OCI-LY3 (cell line): ENCODE results near the gene SYT6.

Source experiments
- H2AFZ ChIP-seq: fragments of 200-600, 300-600 bp; shearing (Covaris generic); 2 replicates; pipeline ENCODE4 v1.6.0; 2014; ENCODE audit warnings: antibody characterized with exemption, low read depth, low read length
- H3K27ac ChIP-seq: fragments of 200-600, 300-600 bp; sonication (generic); 2 replicates; pipeline ENCODE4 v1.5.1; 2014; ENCODE audit warnings: mild to moderate bottlenecking, low read length, moderate library complexity, mixed read lengths
- H3K27me3 ChIP-seq: fragments of 200-600, 300-600 bp; sonication (generic); 2 replicates; pipeline ENCODE4 v1.6.1; 2014; ENCODE audit warnings: low read depth, low read length, mixed read lengths
- H3K36me3 ChIP-seq: fragments of 200-600, 300-600 bp; sonication (generic); replicated peaks from 2 replicates; pipeline ENCODE3; 2014; ENCODE audit warnings: low read depth, low read length, mixed read lengths
- H3K4me1 ChIP-seq: fragments of 300-600, 200-600 bp; sonication (generic); 2 replicates; pipeline ENCODE4 v1.6.1; 2014; ENCODE audit warnings: low read length, mixed read lengths
- H3K4me2 ChIP-seq: fragments of 200-600, 300-600 bp; sonication (generic); 2 replicates; pipeline ENCODE4 v1.6.1; 2014; ENCODE audit warnings: low read length, mixed read lengths
- H3K4me3 ChIP-seq: fragments of 300-600, 200-600 bp; sonication (generic); 2 replicates; pipeline ENCODE4 v1.5.1; 2014; ENCODE audit warnings: antibody characterized with exemption, mild to moderate bottlenecking, low read length, moderate library complexity
- H3K79me2 ChIP-seq: fragments of 300-600, 200-600 bp; shearing (Covaris generic); 2 replicates; pipeline ENCODE4 v1.6.1; 2014; ENCODE audit warnings: mild to moderate bottlenecking, low read length, mixed read lengths
- H3K9ac ChIP-seq: fragments of 300-600, 200-600 bp; shearing (Covaris generic); 2 replicates; pipeline ENCODE4 v1.6.0; 2014; ENCODE audit warnings: mild to moderate bottlenecking, low read length, moderate library complexity
- H3K9me3 ChIP-seq: fragments of 200-600, 300-600 bp; shearing (Covaris generic); 2 replicates; pipeline ENCODE4 v1.6.1; 2014; ENCODE audit warnings: low read length, mixed read lengths; ENCODE audit not compliant: insufficient read depth
- H4K20me1 ChIP-seq: fragments of 200-600, 300-600 bp; sonication (generic); 2 replicates; pipeline ENCODE4 v1.6.1; 2016; ENCODE audit warnings: low read length, mixed read lengths; ENCODE audit not compliant: insufficient read depth
- CTCF ChIP-seq: fragments of 200-600, 300-600 bp; sonication (generic); IDR thresholded peaks from 2 replicates; pipeline ENCODE4 v1.5.1; 2014; ENCODE audit warnings: antibody characterized with exemption, low read length, low read depth
- EZH2phosphoT487 ChIP-seq: fragments of 200-600 bp; shearing (Covaris generic); IDR thresholded peaks from 2 replicates; pipeline ENCODE4 v1.6.1; 2018; ENCODE audit warnings: antibody characterized with exemption, mixed run types, low read depth

Gene SYT6

GRCh38 chr1:114092186-114093062, 61.2 kb downstream of the SYT6 start:
- no peak overlapping the region for H3K27ac ChIP-seq
- H4K20me1 ChIP-seq: no peaks in the 10 kb centered on the region
- H3K4me1 ChIP-seq: no peaks in the 10 kb centered on the region
- 0 out of 2 replicates have a peak, but pooled peaks cover 6% of the 10 kb centered on the region for H3K27me3 ChIP-seq
- no peak overlapping the region for H3K9ac ChIP-seq
- TF ChIP-seq CTCF (no peak), EZH2phosphoT487 (no peak)
- H3K4me3 ChIP-seq: no peak overlapping the region
- H3K9me3 ChIP-seq: no peaks in the 10 kb centered on the region
- H2AFZ ChIP-seq: no peak overlapping the region
- H3K79me2 ChIP-seq: no peaks in the 10 kb centered on the region
- H3K36me3 ChIP-seq: no peaks in the 10 kb centered on the region
- no peak overlapping the region for H3K4me2 ChIP-seq

DNA sequence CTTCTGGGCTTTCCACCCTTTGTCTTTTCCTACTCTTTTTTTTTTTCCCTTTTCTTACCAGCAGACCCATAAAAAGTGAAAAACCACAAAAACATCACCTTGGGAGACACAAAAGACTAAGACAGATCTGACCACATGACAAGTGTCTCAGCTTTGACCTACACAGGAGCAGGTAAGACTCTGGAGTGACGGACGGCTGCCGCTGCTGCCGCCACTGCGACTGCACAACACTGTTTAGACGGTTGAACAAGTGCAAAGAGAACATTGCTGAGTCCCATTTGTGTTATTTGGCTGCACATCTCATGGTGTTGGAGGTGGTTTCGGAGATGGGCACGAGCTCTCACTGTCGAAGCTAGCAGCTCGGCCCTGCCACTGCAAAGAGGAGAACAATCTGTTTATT, 62.0 kb downstream of the SYT6 start:
- H3K9ac ChIP-seq: no peak overlapping the region
- H4K20me1 ChIP-seq: no peaks in the 10 kb centered on the region
- H3K4me3 ChIP-seq: no peak overlapping the region
- no peaks in the 10 kb centered on the region for H3K36me3 ChIP-seq
- no peak for TF ChIP-seq CTCF
- no peak for TF ChIP-seq EZH2phosphoT487
- H3K79me2 ChIP-seq: no peaks in the 10 kb centered on the region
- H3K27me3 ChIP-seq: 0 out of 2 replicates have a peak, but pooled peaks cover 6% of the 10 kb centered on the region
- no peak overlapping the region for H3K27ac ChIP-seq
- H3K4me2 ChIP-seq: no peak overlapping the region
- peaks cover 2% of the 10 kb centered on the region for H3K4me1 ChIP-seq
- no peaks in the 10 kb centered on the region for H3K9me3 ChIP-seq
- H2AFZ ChIP-seq: no peak overlapping the region

- no peaks in the 10 kb centered on the region for H3K36me3 ChIP-seq
- no peak for TF ChIP-seq EZH2phosphoT487
- no peak for TF ChIP-seq CTCF
- H3K9me3 ChIP-seq: no peaks in the 10 kb centered on the region
Observed at GRCh38 chr1:114090738-114091505, 62.7 kb downstream of the SYT6 start.

More at GRCh38 chr1:114090738-114091505, 62.7 kb downstream of the SYT6 start:
- Histone ChIP-seq H3K27ac (no peak overlapping the region), H3K4me1 (peaks cover 7% of the 10 kb centered on the region), H2AFZ (no peak overlapping the region), H3K79me2 (no peaks in the 10 kb centered on the region), H3K4me2 (no peak overlapping the region), H3K9ac (no peak overlapping the region), H3K4me3 (no peak overlapping the region), H3K27me3 (0 out of 2 replicates have a peak, but pooled peaks cover 6% of the 10 kb centered on the region), H4K20me1 (no peaks in the 10 kb centered on the region)
